A172 (cell line): Measurements from ENCODE around the gene PGPEP1. TPM values are rescaled to one million over a fixed set of nuclear protein-coding genes. Genes with fewer than 3 reads are reported as not detected.
"Not testable (repeated sequence)": the region's sequence is repeated elsewhere in the genome, so short reads cannot be mapped to it uniquely, and the experiment has no call there.

Experiments
- DNase-seq: peaks from one replicate; pipeline ENCODE4 v3.0.0-alpha.2; 2015; ENCODE audit warnings: low spot score
- total RNA-seq: library from RNA; depleted of rRNA; stranded (reverse); fragments of >200 nt; shearing (Covaris generic); gene quantifications from 2 replicates; pipeline ENCODE4 v1.2.3, GENCODE V29; 2014

The PGPEP1 gene
- total RNA-seq, 1 experiment from 2014 or later: 19.1 TPM

DNA sequence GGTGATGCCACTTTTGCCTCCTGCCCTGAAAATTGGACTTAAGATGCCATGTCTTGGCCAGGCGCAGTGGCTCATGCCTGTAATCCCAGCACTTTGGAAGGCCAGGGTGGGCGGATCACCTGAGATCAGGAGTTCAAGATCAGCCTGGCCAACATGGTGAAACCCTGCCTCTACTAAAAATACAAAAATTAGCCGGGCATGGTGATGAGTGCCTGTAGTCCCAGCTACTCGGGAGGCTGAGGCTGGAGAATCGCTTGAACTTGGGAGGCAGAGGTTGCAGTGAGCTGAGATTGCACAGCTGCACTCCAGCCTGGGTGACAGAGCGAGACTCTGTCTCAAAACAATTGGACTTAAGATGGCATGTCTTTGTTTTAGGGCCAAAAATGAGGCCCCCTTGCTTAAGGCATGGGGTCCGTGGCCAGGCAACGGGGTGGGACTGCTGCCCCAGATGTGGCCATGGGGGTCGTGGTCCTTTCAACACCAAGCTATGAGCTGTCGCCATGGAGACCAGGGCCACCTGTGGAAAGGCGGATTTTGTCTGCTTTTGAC is 24.0 kb downstream of the PGPEP1 start:
- not testable (repeated sequence) for DNase-seq

DNA sequence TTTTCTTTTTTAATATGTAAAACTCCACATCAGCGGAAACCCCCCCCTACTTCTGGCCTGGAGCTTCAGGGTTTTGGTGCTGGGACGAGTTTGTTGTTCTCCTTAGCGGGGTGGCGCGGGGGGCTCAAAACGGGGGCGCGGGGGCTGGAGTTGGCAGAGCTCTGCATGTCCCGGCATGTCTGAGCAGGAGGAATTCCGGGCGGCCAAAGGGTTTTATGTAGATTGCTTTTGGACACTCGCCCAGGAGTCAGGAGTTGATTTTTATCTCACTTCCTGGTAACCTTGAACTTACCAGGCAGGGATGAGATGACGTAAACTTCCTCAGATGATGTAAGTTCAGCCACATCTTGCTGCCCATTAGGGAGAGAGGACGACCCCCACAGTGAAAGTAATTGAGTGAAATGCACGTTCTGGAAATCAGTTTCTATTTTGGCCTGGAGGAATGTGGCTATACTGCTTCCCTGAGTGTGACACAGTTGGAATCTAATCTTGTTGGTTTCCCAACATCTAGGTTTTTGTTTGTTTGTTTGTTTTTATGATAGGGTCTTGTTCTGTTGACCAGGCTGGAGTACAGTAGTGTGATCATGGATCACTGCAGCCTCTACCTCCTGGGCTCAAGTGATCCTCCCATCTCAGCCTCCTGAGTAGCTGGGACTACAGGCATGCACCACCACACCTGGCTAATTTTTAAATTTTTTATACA is 24.6 kb downstream of the PGPEP1 start:
- peak; percentile 100 for DNase-seq

DNA sequence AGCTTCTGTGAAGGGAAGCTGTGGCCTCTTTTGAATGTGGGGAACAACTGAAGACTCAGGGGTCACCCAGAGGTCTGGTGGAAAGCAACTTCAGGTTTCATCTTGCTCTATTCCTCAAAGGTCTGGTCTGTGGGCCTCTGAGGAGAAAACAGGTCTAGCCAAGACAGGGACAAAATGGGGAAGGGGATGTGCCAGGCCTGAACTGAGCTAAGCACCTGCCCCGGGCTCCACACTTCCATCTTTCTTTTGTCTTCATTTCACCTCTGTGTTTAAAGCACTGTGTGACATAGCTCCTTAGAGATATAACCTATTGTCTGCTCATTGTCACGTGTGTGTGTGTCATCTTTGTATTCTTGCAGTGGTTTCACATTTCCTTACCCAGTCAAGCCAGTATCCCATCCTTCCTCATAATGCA is 25.6 kb downstream of the PGPEP1 start:
- peak; percentile 54 for DNase-seq

DNA sequence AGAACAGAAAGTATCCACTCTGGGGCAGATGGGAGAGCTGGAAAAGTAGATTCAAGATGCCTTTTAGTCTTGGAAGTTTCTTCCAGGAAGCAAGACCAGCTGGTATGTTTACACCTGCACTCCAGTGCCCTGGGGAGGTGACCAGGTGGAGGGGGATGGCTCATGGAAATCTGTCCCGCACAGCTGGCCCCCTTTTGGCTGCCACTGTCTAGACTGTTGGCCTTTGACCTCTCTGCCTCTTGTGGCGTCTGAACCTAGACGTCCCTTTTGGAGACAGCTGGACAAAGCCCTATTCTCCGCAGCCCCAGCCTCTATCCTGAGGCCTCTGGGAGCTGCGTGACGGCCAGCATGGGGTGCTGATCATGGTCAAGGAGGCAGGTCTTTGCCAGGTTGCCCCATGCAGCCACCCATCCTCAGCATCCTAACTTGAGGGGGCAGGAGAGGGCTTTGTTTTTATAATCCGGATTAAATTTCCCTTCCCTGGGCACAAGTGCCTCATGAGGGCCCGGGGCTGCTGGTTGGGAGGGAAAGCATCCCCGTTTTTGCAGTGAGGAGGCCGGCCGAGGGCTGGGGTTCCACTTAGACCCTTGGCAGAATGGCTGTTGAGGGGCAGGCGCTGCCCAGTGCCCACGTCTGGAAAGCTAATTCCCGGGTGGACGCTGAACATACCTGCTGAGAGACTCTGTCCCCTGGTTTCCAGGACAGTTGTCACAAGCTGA is 28.3 kb downstream of the PGPEP1 start:
- DNase-seq: no peak

- no peak for DNase-seq
These were observed 33.1 kb downstream of the PGPEP1 start for GRCh38 chr19:18373407-18373891.

GRCh38 chr19:18373892-18374629 is 33.7 kb downstream of the PGPEP1 start:
- DNase-seq: peak; percentile 100

DNA sequence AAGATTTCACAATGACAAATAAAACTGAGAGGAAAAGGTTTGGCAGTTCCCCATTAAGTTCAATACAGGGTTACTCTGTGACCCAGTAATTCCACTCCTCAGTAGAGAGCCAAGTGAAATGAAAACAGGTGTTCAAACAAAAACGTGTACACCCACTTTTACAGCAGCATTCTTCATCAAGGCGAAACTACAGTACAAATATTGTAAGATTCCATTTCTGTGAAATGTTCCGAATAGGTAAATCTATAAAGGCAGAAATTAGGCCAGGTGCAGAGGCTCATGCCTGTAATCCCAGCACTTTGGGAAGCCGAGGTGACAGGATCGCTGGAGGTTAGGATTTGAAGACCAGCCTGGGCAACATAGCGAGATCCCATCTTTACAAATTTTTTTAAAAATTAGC is 36.6 kb downstream of the PGPEP1 start:
- DNase-seq: no peak

- DNase-seq: peak; percentile 99
These were observed 39.7 kb downstream of the PGPEP1 start for GRCh38 chr19:18379803-18380747.

- no peak for DNase-seq
These were observed 40.4 kb downstream of the PGPEP1 start for GRCh38 chr19:18380843-18381242.

- DNase-seq: not testable (repeated sequence)
These were observed 43.2 kb downstream of the PGPEP1 start for GRCh38 chr19:18383622-18384021.

DNA sequence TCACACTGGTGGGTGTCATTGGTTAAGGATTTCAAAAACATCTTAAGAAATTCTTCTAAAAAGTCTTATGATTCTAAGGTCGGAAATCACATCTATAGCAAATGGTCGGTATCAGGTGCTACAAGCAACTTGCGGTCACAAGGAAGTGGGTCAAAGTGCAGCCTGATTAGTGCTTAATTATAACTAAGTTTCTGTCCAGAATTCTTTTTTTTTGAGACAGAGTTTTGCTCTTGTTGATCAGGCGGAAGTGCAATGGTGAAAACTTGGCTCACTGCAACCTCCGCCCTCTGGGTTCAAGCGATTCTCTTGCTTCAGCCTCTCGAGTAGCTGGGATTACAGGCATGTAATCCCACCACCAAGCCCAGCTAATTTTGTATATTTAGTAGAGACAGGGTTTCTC is 44.4 kb downstream of the PGPEP1 start:
- DNase-seq: no peak

DNA sequence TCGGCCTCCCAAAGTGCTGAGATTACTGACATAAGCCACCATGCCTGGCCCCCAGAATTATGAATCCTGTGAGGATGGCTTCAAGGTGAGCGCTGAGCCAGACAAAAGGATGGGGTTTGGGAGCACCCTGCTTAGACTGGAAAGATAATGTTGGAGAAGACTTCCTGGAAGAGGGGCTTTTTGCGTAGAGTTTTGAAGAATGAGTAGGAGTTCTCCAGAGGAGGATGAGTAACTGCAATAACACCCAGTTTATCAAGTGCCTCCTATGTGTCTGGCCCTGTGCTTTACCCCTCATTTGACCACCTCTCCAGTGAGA is 44.9 kb downstream of the PGPEP1 start:
- DNase-seq: no peak

- DNase-seq: peak; percentile 89
These were observed 45.5 kb downstream of the PGPEP1 start, which contains the start of gene GDF15 for GRCh38 chr19:18385675-18386542. Gene GDF15, plus strand, starts transcription at chr19:18386158. Its CDS starts 32 bp downstream, at chr19:18386190.

DNA sequence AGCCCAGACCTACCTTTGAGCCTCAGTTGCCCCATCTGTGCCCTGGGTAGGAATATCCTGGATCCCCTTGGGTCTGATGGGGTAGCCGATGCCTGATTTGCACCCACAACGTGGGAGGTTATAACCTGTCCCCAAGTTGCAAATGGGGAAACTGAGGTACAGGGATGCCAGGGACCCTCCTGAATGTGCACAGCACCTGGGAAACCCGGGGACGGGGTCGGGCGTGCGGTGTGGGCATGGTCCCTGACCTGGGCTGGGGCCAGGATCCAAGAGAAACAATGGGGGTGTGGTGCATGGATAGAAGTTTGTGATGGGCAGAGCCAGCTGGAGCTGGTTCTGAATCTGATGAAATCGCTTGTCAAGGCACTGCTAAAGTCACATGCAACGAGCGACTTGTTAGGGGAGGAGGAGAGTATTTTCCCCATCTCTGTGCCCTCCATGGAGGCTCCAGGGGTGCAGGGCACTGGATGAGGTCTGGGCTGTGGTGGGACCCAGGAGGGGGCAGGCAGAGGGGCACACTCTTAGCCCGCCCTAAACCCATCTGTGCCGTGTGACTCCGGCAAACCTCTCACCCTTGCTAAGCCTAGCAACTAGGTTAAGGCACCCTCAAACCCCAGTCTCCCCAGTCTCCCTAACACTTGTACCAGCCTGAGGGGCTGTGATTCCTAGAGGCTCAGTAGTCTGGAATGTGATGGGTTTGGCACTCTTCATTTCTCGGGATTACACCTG is 46.3 kb downstream of the PGPEP1 start:
- no peak for DNase-seq

DNA sequence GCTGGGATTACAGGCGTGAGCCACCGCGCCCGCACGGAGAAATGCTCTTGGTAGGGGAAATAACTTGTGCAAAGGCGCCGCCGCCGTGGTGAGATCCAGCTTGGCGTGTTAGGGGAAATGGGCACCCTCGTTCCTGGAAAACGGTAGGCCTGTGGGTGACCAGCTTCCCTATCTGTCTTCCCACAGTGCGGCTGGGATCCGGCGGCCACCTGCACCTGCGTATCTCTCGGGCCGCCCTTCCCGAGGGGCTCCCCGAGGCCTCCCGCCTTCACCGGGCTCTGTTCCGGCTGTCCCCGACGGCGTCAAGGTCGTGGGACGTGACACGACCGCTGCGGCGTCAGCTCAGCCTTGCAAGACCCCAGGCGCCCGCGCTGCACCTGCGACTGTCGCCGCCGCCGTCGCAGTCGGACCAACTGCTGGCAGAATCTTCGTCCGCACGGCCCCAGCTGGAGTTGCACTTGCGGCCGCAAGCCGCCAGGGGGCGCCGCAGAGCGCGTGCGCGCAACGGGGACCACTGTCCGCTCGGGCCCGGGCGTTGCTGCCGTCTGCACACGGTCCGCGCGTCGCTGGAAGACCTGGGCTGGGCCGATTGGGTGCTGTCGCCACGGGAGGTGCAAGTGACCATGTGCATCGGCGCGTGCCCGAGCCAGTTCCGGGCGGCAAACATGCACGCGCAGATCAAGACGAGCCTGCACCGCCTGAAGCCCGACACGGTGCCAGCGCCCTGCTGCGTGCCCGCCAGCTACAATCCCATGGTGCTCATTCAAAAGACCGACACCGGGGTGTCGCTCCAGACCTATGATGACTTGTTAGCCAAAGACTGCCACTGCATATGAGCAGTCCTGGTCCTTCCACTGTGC is 47.9 kb downstream of the PGPEP1 start:
- no peak for DNase-seq

- no peak for DNase-seq
These were observed 48.7 kb downstream of the PGPEP1 start for GRCh38 chr19:18388960-18389725.

DNA sequence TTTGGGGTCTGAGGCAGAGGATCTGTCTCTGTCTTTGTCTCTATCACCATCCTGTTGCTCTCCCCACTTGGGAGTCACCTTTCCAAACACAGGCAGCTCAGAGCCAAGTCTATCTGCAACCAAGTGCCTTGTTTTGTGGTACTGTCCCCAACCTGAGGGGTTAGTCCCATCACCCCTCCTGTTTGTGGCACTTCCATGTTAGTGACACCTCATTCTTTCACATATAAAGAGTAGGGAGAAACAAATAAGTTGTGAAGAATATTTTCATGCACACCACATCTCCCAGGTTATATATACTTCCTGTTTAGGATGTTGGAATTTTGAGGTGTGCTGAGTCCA is 49.3 kb downstream of the PGPEP1 start:
- DNase-seq: no peak
